Calu3 (cell line): ENCODE results near the gene ZCCHC10. TPM values are rescaled to one million over a fixed set of nuclear protein-coding genes. Genes with fewer than 3 reads are reported as not detected.
"Not testable (repeated sequence)": the region's sequence is repeated elsewhere in the genome, so short reads cannot be mapped to it uniquely, and the experiment has no call there.

ENCODE experiments used
- BruUV-seq: library from RNA; stranded (reverse); fragments of 400-500 nt; replicated peaks from 2 replicates; lab custom pipeline; 2021; lab: Mats Ljungman, UMichigan
- CTCF ChIA-PET: fragments of 300-600 bp; sonication (Branson Sonifier 250); formaldehyde crosslinking; loops from one replicate; lab custom pipeline; 2022; ENCODE audit warnings: antibody characterized with exemption; lab: Charles Lee
- DNase-seq: peaks from one replicate; pipeline ENCODE4 v3.0.0; 2022
- H3K27ac Mint-ChIP-seq: one replicate; pipeline ENCODE4 v1.8.0; 2022; ENCODE audit warnings: mixed read lengths; ENCODE audit not compliant: unreplicated experiment
- H3K27me3 Mint-ChIP-seq: one replicate; pipeline ENCODE4 v1.8.0; 2022; ENCODE audit warnings: mixed read lengths; ENCODE audit not compliant: unreplicated experiment
- H3K36me3 Mint-ChIP-seq: one replicate; pipeline ENCODE4 v1.8.0; 2022; ENCODE audit warnings: mild to moderate bottlenecking, moderate library complexity, mixed read lengths; ENCODE audit not compliant: insufficient read depth, unreplicated experiment
- H3K4me1 Mint-ChIP-seq: one replicate; pipeline ENCODE4 v1.8.0; 2022; ENCODE audit warnings: mild to moderate bottlenecking, low read depth, mixed read lengths; ENCODE audit not compliant: unreplicated experiment
- H3K4me3 Mint-ChIP-seq: one replicate; pipeline ENCODE4 v1.8.0; 2022; ENCODE audit warnings: mild to moderate bottlenecking, low read depth, moderate library complexity, mixed read lengths; ENCODE audit not compliant: unreplicated experiment
- H3K9me3 Mint-ChIP-seq: one replicate; pipeline ENCODE4 v1.8.0; 2022; ENCODE audit warnings: low read depth, mixed read lengths; ENCODE audit not compliant: unreplicated experiment
- intact Hi-C: fragments of 100-400 bp; cut with micrococcal nuclease; formaldehyde crosslinking; loops from one replicate; pipeline ENCODE4 v1.10.0; 2022; ENCODE audit not compliant: unreplicated experiment
- total RNA-seq: library from RNA; stranded (reverse); gene quantifications from 2 replicates; pipeline ENCODE4 v1.2.3, GENCODE V29; 2022
- TF ChIP-seq, protein P1 (sequence below): fragments of 200-600 bp; IDR thresholded peaks from one replicate; pipeline ENCODE4 v1.8.0; 2022; ENCODE audit warnings: antibody characterized with exemption; ENCODE audit not compliant: unreplicated experiment

Gene ZCCHC10
- total RNA-seq, 1 experiment from 2014 or later = 31.8 TPM

DNA sequence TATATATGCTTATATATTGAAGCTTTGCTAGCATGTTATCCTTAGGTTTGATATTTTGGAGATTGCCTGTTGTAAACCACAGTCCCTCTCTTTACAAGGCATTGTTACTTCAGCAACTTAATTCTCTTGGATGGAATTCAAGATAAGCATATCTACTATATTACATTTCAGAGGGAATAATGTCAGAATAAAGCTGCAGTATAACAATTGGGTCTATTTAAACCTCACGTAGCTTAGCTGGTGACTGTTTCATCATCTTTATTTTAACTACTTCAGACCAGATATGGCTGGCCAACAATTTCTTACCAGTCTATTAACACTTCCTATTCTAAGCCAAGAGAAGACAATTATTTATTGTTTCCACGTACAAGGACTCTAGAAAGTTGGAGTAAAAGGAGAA lies 27.1 kb downstream of the ZCCHC10 start:
- H3K4me3 Mint-ChIP-seq = no peak overlapping the region
- no peaks in the 10 kb centered on the region for H3K4me1 Mint-ChIP-seq
- DNase-seq = no peak
- intact Hi-C loops = no loop called here
- no TSS peak for BruUV-seq
- peaks cover 4% of the 10 kb centered on the region for H3K36me3 Mint-ChIP-seq
- H3K27ac Mint-ChIP-seq = no peak overlapping the region
- H3K27me3 Mint-ChIP-seq = no peaks in the 10 kb centered on the region
- H3K9me3 Mint-ChIP-seq = no peaks in the 10 kb centered on the region
- TF ChIP-seq, protein P1, sequence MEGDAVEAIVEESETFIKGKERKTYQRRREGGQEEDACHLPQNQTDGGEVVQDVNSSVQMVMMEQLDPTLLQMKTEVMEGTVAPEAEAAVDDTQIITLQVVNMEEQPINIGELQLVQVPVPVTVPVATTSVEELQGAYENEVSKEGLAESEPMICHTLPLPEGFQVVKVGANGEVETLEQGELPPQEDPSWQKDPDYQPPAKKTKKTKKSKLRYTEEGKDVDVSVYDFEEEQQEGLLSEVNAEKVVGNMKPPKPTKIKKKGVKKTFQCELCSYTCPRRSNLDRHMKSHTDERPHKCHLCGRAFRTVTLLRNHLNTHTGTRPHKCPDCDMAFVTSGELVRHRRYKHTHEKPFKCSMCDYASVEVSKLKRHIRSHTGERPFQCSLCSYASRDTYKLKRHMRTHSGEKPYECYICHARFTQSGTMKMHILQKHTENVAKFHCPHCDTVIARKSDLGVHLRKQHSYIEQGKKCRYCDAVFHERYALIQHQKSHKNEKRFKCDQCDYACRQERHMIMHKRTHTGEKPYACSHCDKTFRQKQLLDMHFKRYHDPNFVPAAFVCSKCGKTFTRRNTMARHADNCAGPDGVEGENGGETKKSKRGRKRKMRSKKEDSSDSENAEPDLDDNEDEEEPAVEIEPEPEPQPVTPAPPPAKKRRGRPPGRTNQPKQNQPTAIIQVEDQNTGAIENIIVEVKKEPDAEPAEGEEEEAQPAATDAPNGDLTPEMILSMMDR = no peak
- CTCF ChIA-PET = no interaction called here

DNA sequence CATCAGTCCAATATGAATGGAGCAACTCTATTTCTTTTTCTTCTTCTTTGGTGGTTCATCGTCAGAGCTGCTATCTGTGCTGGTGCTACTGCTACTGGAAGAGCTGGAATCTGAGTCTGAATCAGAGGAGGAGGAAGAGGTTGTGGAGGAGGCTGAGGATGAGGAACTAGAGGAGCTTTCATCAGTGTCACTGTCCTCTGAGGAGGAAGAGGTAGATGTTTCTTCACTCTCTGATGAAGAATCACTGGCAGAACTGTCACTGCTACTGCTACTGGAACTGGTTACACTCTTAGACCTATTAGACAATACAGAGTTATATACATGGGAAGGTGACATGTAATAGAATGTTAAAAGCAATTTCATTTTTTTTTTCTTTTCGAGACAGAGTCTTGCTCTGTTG lies 27.8 kb downstream of the ZCCHC10 start:
- no peak overlapping the region for H3K4me3 Mint-ChIP-seq
- no TSS peak for BruUV-seq
- H3K36me3 Mint-ChIP-seq = peaks cover 4% of the 10 kb centered on the region
- H3K27ac Mint-ChIP-seq = no peak overlapping the region
- TF ChIP-seq, protein P1 = no peak
- no peaks in the 10 kb centered on the region for H3K4me1 Mint-ChIP-seq
- intact Hi-C loops = no loop called here
- no peaks in the 10 kb centered on the region for H3K9me3 Mint-ChIP-seq
- CTCF ChIA-PET = no interaction called here
- H3K27me3 Mint-ChIP-seq = no peaks in the 10 kb centered on the region
- no peak for DNase-seq

DNA sequence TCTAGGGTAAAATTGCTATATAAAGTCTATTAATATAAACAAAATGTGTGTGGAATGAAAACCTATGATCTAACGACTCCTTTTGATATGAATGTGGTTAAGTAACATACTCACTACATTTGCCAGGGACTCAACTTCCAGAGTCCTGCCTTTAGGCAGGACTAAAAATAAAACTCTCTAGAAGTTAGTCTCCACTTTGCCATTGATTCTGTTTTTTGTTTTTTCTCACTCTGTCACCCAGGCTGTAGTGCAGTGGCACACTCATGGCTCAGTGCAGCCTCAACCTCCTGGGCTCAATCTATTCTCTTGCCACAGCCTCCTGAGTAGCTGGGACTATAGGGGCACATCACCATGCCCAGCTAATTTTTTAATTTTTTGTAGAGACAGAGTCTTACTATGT lies 30.0 kb downstream of the ZCCHC10 start:
- Mint-ChIP-seq H3K4me3 (no peak overlapping the region), H3K9me3 (no peaks in the 10 kb centered on the region), H3K27me3 (no peaks in the 10 kb centered on the region), H3K4me1 (no peaks in the 10 kb centered on the region), H3K36me3 (no peaks in the 10 kb centered on the region), H3K27ac (peak overlapping the region; percentile 47)
- intact Hi-C loops = no loop called here
- TF ChIP-seq, protein P1 = no peak
- CTCF ChIA-PET = no interaction called here
- no peak for DNase-seq
- BruUV-seq = no TSS peak

DNA sequence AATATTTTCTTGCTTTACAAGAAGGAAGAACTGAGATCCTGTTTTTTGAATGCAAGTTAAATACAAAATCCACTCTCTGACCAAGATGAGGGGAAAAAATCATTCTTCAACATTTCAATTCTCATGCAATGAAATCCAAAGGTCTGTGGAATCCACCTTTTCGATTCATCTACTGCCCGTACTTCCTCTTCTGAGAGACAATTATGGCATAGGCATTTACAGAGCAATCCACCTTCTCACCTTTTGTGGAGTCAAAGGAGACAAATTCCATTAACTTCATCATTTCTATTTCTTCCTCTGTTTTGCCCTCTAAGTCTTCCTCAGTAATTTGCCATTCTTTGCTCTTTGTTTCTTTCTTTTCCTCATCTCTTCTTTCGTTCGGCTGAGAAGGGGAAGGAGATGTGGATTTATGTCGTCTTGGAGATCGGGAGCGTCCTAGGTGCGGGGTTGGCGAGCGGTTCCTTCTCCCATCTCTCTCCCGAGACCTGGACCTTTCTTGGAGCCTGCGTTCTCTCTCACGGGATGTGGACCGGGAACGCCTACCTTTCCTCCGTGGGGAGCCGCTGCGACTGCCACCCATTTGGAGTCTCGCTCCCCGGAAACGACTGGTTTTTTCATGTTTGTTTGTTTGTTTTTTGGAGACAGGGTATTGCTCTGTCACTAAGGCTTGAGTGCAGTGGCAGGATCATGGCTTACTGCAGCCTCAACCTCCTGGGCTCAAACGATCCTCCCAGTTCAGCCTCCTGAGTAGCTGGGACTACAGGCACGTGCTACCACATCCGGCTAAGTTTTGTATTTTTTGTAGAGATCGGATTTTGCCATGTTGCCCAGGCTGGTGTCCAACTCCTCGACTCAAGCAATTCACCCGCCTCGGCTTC lies 38.6 kb downstream of the ZCCHC10 start:
- no peak overlapping the region for H3K4me3 Mint-ChIP-seq
- no peak for DNase-seq
- TF ChIP-seq, protein P1 = no peak

DNA sequence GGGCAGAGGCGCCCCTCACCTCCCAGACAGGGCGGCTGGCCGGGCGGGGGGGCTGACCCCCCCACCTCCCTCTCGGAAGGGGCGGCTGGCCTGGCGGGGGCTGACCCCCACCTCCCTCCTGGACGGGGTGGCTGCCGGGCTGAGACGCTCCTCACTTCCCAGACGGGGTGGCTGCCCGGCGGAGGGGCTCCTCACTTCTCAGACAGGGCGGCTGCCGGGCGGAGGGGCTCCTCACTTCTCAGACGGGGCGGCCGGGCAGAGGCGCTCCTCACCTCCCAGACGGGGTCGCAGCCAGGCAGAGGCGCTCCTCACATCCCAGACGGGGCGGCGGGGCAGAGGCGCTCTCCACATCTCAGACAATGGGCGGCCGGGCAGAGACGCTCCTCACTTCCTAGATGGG lies 43.4 kb downstream of the ZCCHC10 start:
- BruUV-seq, H3K27ac Mint-ChIP-seq, H3K9me3 Mint-ChIP-seq, DNase-seq, H3K27me3 Mint-ChIP-seq, H3K4me3 Mint-ChIP-seq, H3K4me1 Mint-ChIP-seq, intact Hi-C loops, CTCF ChIA-PET, H3K36me3 Mint-ChIP-seq: not testable (repeated sequence)

More for the DNA sequence above, 38.6 kb downstream of the ZCCHC10 start:
- intact Hi-C loops = no loop called here
- H3K4me1 Mint-ChIP-seq = no peaks in the 10 kb centered on the region
- CTCF ChIA-PET = no interaction called here
- no peak overlapping the region for H3K27ac Mint-ChIP-seq
- H3K36me3 Mint-ChIP-seq = no peaks in the 10 kb centered on the region
- no peaks in the 10 kb centered on the region for H3K9me3 Mint-ChIP-seq
- BruUV-seq = no TSS peak
- H3K27me3 Mint-ChIP-seq = no peaks in the 10 kb centered on the region
